ENCODE data around the gene RYR2.

- TF ChIP-seq CTCF (IDR thresholded peaks at IDR 0.05) (no peak), POLR2A (IDR thresholded peaks at IDR 0.05) (no peak), EP300 (IDR thresholded peaks at IDR 0.05) (no peak)
Observed at GRCh38 chr1:237812061-237812460, 770.1 kb downstream of the RYR2 start.

All from tibial nerve (tissue), 4 donors.